HG03175 (cell line): ENCODE measurements around the gene BTF3L4.

Experiments
- ATAC-seq: cut with Tn5 transposase; IDR thresholded peaks from one replicate; pipeline ENCODE4 v1.9.1; 2021; ENCODE audit warnings: mild to moderate bottlenecking, moderate library complexity; ENCODE audit not compliant: unreplicated experiment

Gene BTF3L4

DNA sequence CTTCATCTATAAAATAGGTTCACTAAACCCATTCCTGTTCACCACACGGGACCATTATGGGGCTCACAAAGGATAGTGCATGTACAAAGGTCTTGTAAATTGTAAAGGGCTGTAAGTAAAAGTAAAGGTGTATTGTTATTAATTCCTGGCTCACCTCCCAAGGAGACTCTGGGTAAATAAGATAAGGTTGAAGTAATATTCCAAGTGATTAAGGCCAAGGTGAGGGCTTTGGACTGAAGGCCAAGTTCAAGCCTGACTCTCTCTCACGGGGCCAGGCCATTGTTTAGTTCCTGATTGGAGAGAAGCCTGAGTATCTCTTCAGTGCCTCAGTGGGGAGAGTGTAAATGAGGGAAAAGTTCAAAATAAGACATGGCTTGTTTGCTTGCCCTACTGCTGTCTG, 66.3 kb downstream of the BTF3L4 start:
- ATAC-seq = no peak

DNA sequence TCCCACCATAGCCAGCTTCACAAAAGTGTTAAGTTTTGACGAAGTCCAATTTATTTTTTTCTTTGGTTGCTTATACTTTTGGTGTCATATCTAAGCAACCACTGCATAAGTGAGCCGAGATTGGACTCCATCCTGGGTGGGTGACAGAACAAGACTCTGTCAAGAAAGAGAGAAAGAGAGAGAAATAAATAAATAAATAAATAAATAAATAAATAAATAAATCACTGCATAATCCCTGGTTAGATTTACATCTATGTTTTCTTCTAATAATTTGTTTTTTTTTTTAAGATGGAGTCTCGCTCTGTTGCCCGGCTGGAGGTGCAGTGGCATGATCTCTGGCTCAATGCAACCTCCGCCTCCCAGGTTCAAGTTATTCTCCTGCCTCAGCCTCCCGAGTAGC, 67.5 kb downstream of the BTF3L4 start:
- no peak for ATAC-seq

DNA sequence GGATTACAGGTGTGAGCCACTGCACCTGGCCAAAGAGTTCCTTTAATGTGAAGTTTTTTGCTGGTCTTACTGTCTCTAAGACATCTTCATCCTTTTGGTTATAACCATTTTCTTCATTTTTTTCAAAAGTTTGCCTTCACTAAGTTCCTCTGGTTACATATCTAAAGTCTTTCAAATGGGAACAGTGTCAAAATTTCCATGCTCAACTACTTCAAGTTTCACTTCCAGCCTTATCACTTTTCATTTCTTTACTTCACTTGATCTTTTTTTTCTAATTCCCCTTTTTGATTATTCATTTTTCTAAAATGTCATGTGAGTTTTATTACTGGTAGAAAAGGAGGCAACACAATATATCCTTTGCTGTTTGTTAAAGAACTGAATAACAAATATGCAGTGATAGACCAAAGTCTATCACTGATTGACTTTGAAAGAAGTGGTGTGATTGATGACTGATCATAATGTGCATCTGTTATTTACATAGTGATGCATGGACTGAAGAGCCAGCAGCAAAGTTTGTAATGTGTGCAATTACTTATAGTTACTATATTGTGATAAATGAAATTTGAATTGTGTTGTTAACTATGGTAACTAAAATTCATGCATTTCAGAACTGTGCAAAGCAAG, 69.8 kb downstream of the BTF3L4 start:
- no peak for ATAC-seq

DNA sequence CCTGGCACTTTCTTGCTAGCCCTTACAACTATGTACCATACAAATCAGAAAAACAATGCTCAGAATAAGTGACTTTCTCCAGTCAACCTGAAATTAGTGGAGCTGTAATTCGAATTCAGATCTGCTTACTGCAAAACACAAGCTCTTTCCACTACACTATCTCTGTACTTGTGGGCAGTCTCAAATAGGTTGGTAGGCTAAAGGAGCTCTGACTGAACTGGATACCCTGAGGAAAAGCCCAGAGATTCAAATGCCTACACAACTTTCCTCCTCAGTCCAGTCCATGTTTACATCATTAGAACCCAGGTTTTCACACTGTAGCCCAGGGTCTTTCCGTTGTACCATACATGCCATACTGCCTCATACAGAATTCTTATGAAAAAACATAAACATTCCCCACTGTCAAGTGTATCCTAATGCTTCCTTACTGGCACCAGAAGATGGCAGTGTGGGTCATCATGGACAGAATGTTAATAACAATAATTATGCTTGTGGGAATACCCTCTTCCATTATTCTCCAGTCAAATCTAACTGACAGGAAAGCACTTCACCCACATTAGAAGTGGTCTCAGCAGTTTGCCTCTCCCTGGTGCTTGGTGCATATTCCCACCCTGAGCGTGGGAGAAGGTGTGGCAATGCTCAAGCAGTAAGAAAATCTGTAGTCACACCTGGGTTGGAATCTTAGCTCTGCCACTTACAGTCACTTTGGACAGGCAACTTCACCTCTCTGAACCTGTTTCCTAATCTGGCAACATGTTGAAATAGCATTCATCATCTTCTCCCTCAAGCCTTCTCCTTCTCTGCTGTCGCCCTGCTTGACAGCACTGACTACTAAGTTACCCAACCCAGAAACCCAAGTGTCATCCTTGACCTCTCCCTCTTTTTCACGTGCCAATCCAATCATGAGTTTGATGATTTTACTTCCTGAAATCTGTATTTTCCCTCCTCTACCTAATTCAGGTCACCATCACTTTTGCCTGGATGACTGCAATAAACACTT, 71.4 kb downstream of the BTF3L4 start:
- ATAC-seq = no peak

DNA sequence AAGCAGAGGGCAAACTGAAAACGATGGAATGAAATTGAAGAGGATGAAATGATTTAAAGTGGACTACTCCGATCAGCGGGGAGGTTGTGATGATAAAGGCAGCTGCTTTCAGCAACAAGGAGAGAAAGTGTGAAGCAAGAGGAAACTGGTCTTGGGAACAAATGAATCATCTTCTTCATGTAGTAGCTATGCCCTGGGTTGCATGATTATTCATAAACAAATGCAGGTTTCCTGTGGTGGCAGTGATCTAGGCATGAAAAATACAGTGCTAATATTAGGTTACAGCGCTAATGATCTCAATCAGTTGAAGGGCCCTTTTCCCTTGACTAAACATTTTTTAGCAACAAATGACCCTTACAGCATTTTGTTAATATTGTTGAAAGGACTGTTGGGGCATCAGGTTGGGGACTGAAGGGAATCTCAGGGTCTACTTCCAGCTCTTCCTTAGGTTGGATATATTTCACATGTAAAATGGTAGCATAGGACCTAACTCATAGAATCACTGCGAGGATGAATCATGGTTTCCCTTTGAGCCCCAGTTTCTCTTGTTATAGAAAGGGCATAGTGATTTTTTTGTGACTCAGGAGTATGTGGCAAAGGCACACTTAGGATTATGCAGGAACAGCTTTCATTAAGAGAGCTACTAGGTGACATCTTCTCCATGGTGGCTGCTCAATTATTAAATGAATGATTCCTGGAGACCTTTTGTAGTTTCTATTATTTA, 83.9 kb downstream of the BTF3L4 start:
- ATAC-seq = peak; percentile 68
